Measurements from ENCODE around the gene NUP93. TPM values are rescaled to one million over a fixed set of nuclear protein-coding genes. Genes with fewer than 3 reads are reported as not detected.

Gene NUP93
- total RNA-seq, 1 experiment from 2014 or later: 165 TPM

DNA sequence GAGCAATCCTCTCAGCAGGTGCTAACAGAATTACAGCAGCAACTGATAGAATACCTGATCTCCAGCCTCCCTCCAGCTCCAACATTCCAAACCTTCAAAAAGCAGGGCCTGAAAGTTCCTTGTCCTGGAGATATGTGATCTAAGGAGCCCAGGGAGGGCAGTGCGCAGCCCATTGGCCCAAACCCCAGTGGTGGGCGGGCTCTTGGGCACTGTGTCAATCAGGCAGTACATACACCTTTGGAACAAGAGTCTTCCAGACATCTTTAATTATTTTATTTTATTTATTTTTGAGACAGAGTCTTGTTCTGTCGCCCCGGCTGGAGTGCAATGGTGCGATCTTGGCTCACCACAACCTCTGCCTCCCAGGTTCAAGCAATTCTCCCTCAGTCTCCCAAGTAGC is 159.3 kb downstream of the NUP93 start:
- Histone ChIP-seq H3K27ac (ENCODE audit: insufficient read length, low read depth, low read length) (no peak overlapping the region), H3K4me1 (ENCODE audit: insufficient read depth, low read length) (no peaks in the 10 kb centered on the region), H4K5ac (ENCODE audit: insufficient read length, low read depth, low read length) (no peak overlapping the region), H3K23ac (ENCODE audit: insufficient read length, low read depth, low read length) (no peak overlapping the region), H3K18ac (ENCODE audit: insufficient read length, low read depth, low read length) (no peak overlapping the region), H3K4me2 (ENCODE audit: insufficient read depth, insufficient read length, low read length) (no peak overlapping the region), H3K27me3 (ENCODE audit: insufficient read depth, low read length) (no peaks in the 10 kb centered on the region), H3K79me1 (ENCODE audit: insufficient read depth, low read depth, low read length, poor library complexity, severe bottlenecking) (no peaks in the 10 kb centered on the region), H2BK12ac (ENCODE audit: insufficient read length, low read depth, low read length) (no peak overlapping the region), H3K9ac (ENCODE audit: extremely low read depth, insufficient read length, low read length) (no peak overlapping the region), H2BK120ac (ENCODE audit: low read depth, low read length, poor library complexity, severe bottlenecking) (no peak overlapping the region), H3K4ac (ENCODE audit: low read depth, low read length) (no peak overlapping the region), H3K9me3 (ENCODE audit: control insufficient read depth, low read depth, low read length) (peaks cover 11% of the 10 kb centered on the region), H3K23me2 (ENCODE audit: insufficient read length, low read depth, low read length, poor library complexity, severe bottlenecking) (no peaks in the 10 kb centered on the region), H4K8ac (replicated peaks; ENCODE audit: insufficient read length, low read depth, low read length) (no peak overlapping the region), H2BK20ac (ENCODE audit: low read depth, low read length, poor library complexity, severe bottlenecking) (no peak overlapping the region), H2BK15ac (ENCODE audit: low read depth, low read length) (no peak overlapping the region), H3K14ac (ENCODE audit: insufficient read depth, low read length) (no peak overlapping the region), H3K56ac (ENCODE audit: insufficient read length, low read depth, low read length) (no peak overlapping the region), H2BK5ac (ENCODE audit: insufficient read length, low read length) (no peak overlapping the region), H3T11ph (ENCODE audit: low read length) (no peak overlapping the region), H2AFZ (ENCODE audit: low read length) (no peak overlapping the region), H2AK5ac (ENCODE audit: insufficient read length, low read length) (no peak overlapping the region), H4K91ac (ENCODE audit: insufficient read length, low read depth, low read length) (no peak overlapping the region), H4K20me1 (ENCODE audit: control insufficient read depth, insufficient read depth, insufficient read length) (no peaks in the 10 kb centered on the region), H3K79me2 (ENCODE audit: insufficient read depth, low read length) (0 out of 2 replicates have a peak, but pooled peaks cover 1% of the 10 kb centered on the region)
- DNase-seq: no peak
- no CpG with 5 or more reads among the region's 5 CpGs for WGBS (ENCODE audit: extremely low coverage, insufficient read length, low lambda C conversion rate)
- peaks cover 6% of the 10 kb centered on the region for H3K27me3 Mint-ChIP-seq (ENCODE audit: low read depth)
- no peaks in the 10 kb centered on the region for H3K4me1 Mint-ChIP-seq
- no peak overlapping the region for H3K4me3 Mint-ChIP-seq
- H3K36me3 Mint-ChIP-seq (ENCODE audit: insufficient read depth in 1 of 3, low read depth in 3 of 3): peaks cover 10 to 15% (median 14%) of the 10 kb centered on the region in 3 experiments
- TF ChIP-seq CTCF (conservative IDR thresholded peaks at IDR 0.05): no peak
- peaks cover 20 to 21% of the 10 kb centered on the region in 2 experiments for H3K9me3 Mint-ChIP-seq
- H3K27ac Mint-ChIP-seq: no peak overlapping the region

All from H9 (cell line).